ENCODE measurements around the gene TMC3. TPM values are rescaled to one million over a fixed set of nuclear protein-coding genes. Genes with fewer than 3 reads are reported as not detected.

TMC3 gene
- total RNA-seq, 3 donors from 2014 or later (not counting 1 experiment from before 2014, with no cell fraction given): not detected

DNA sequence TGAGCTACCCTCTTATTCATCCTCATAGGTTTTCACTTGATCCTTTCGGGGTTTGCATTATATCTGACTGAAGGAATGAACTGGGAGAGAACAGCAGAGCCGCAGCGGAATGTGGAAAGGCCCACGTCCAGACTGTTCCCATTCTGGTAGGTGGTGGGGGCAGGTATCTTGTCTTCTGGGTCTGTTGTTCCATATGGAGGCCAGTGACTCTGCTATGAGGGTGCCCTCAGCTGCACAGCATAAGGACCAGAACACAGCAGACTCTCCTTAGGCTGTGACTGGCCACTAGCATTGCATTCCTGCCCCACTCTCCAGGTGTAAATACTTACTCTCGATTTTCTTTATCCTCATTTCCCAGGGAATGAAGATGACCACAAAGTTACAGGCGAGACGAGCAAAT, 12.1 kb downstream of the TMC3 start:
- WGBS (ENCODE audit: insufficient coverage): 91% methylated on average over 7 of the region's 7 CpGs
- H3K27me3 ChIP-seq (ENCODE audit: control insufficient read depth, insufficient read depth, low read length): no peaks in the 10 kb centered on the region

DNA sequence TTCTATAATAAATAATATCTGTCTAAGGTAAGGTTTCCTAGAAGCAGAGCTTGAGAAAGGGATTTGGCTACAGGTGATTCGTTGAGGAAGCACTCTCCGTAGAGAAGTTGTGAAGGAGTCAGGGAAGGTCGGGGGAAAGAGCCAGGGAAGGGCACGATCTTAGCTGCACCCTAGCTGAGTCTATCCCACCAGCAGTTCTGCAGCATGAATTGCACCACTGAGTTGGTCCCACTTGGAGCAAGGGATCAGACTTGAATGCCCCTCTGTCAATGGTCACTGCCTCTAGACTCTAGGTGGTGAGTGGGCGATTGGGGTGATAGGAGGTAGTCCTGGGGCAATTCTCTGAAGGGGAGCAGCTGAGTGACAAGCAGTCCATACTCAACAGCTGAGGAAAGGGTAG, 13.5 kb downstream of the TMC3 start:
- no peak overlapping the region for H3K27ac ChIP-seq (ENCODE audit: low read length)
- Mint-ChIP-seq H3K4me3 (no peak overlapping the region), H3K4me1 (no peaks in the 10 kb centered on the region), H3K9me3 (no peaks in the 10 kb centered on the region), H3K36me3 (no peaks in the 10 kb centered on the region), H3K27ac (no peak overlapping the region), H3K27me3 (ENCODE audit: low read depth in 2 of 2) (peaks cover 5 to 14% of the 10 kb centered on the region in 2 donors)
- H3K9me3 ChIP-seq (ENCODE audit: control insufficient read depth, insufficient read depth, low read length): no peaks in the 10 kb centered on the region
- WGBS (ENCODE audit: insufficient coverage): 91% methylated on average over 5 of the region's 5 CpGs
- ATAC-seq: no peak
- H3K4me1 ChIP-seq (ENCODE audit: control insufficient read depth, insufficient read depth, low read length): no peaks in the 10 kb centered on the region
- no peaks in the 10 kb centered on the region for H3K27me3 ChIP-seq (ENCODE audit: control insufficient read depth, insufficient read depth, low read length)
- no peaks in the 10 kb centered on the region for H3K36me3 ChIP-seq (ENCODE audit: control insufficient read depth, insufficient read depth, low read length)
- TF ChIP-seq, protein P1, sequence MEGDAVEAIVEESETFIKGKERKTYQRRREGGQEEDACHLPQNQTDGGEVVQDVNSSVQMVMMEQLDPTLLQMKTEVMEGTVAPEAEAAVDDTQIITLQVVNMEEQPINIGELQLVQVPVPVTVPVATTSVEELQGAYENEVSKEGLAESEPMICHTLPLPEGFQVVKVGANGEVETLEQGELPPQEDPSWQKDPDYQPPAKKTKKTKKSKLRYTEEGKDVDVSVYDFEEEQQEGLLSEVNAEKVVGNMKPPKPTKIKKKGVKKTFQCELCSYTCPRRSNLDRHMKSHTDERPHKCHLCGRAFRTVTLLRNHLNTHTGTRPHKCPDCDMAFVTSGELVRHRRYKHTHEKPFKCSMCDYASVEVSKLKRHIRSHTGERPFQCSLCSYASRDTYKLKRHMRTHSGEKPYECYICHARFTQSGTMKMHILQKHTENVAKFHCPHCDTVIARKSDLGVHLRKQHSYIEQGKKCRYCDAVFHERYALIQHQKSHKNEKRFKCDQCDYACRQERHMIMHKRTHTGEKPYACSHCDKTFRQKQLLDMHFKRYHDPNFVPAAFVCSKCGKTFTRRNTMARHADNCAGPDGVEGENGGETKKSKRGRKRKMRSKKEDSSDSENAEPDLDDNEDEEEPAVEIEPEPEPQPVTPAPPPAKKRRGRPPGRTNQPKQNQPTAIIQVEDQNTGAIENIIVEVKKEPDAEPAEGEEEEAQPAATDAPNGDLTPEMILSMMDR (IDR thresholded peaks at IDR 0.05): no peak
- intact Hi-C loops (cut with micrococcal nuclease): no loop called here
- no peak for DNase-seq
- no peak overlapping the region for H3K4me3 ChIP-seq (ENCODE audit: low read length)

More for the DNA sequence above, 12.1 kb downstream of the TMC3 start:
- Mint-ChIP-seq H3K27ac (no peak overlapping the region), H3K4me3 (no peak overlapping the region), H3K9me3 (no peaks in the 10 kb centered on the region), H3K4me1 (no peaks in the 10 kb centered on the region), H3K36me3 (no peaks in the 10 kb centered on the region), H3K27me3 (ENCODE audit: low read depth in 2 of 2) (peaks cover 5 to 14% of the 10 kb centered on the region in 2 donors)
- no peak for ATAC-seq
- Histone ChIP-seq H3K4me3 (ENCODE audit: low read length) (no peak overlapping the region), H3K27ac (ENCODE audit: low read length) (no peak overlapping the region), H3K4me1 (ENCODE audit: control insufficient read depth, insufficient read depth, low read length) (no peaks in the 10 kb centered on the region), H3K9me3 (ENCODE audit: control insufficient read depth, insufficient read depth, low read length) (no peaks in the 10 kb centered on the region), H3K36me3 (ENCODE audit: control insufficient read depth, insufficient read depth, low read length) (no peaks in the 10 kb centered on the region)
- TF ChIP-seq, protein P1 (IDR thresholded peaks at IDR 0.05): no peak
- DNase-seq: no peak
- intact Hi-C loops (cut with micrococcal nuclease): no loop called here

DNA sequence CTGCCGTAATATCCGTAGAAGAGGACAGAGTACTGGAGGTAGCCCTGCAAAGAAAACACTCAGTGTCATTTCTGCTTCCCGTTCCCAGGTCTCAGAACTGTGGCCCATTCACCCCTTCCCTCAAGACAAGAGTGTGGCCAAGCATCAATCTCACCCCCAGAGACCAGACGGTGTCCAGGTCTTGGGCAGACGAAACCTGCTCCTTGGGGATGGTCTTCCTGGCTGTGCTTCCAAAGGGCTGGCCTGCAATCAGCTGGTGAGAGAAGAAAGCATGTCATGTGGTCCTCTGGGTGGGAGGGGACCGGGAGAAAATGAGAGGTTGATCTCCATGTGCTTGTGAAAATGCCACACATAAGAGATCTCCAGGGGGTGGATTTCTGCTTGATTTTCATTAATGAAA, 15.8 kb downstream of the TMC3 start:
- H3K27me3 Mint-ChIP-seq (ENCODE audit: low read depth in 2 of 2): peaks cover 5 to 14% of the 10 kb centered on the region in 2 donors
- Histone ChIP-seq H3K4me3 (ENCODE audit: low read length) (no peak overlapping the region), H3K36me3 (ENCODE audit: control insufficient read depth, insufficient read depth, low read length) (no peaks in the 10 kb centered on the region), H3K9me3 (ENCODE audit: control insufficient read depth, insufficient read depth, low read length) (no peaks in the 10 kb centered on the region), H3K27ac (ENCODE audit: low read length) (no peak overlapping the region), H3K4me1 (ENCODE audit: control insufficient read depth, insufficient read depth, low read length) (no peaks in the 10 kb centered on the region), H3K27me3 (ENCODE audit: control insufficient read depth, insufficient read depth, low read length) (no peaks in the 10 kb centered on the region)
- H3K9me3 Mint-ChIP-seq: no peaks in the 10 kb centered on the region
- WGBS (ENCODE audit: insufficient coverage): 87% methylated on average over 6 of the region's 6 CpGs
- H3K36me3 Mint-ChIP-seq: no peaks in the 10 kb centered on the region
- no peak for DNase-seq
- intact Hi-C loops (cut with micrococcal nuclease): no loop called here
- no peak for ATAC-seq
- no peak overlapping the region for H3K27ac Mint-ChIP-seq
- H3K4me1 Mint-ChIP-seq: no peaks in the 10 kb centered on the region
- no peak overlapping the region for H3K4me3 Mint-ChIP-seq
- TF ChIP-seq, protein P1 (IDR thresholded peaks at IDR 0.05): no peak

DNA sequence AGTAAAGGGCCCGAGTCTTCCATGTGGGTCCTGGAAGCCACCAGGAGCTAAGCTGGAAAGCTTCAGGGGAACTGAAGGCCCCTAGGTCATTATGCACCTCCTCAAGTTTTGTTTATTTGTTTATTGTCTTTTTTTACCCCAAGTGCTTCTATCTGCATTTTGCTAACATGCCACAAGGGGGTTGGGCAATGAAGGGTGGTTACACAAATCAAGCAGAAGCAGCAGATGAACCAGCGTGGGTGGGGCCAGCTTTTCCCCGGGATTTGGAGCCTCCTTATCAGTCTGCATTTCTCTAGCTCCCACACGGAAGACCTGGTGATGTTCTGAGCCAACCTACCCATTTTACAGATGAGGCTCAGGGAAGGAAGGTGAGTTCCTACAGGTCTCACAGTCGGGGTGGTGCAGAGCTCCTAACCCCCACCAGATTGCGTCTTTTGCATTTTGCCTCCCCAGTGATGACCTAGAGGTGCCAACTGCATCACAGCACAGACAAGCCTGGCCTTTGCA, 16.8 kb downstream of the TMC3 start:
- TF ChIP-seq, protein P1 (IDR thresholded peaks at IDR 0.05): no peak
- 81% methylated on average over 6 of the region's 6 CpGs for WGBS (ENCODE audit: insufficient coverage)
- no peaks in the 10 kb centered on the region for H3K4me1 ChIP-seq (ENCODE audit: control insufficient read depth, insufficient read depth, low read length)
- DNase-seq (no peak), ATAC-seq (no peak)
- Mint-ChIP-seq H3K36me3 (no peaks in the 10 kb centered on the region), H3K4me1 (no peaks in the 10 kb centered on the region), H3K4me3 (no peak overlapping the region), H3K9me3 (no peaks in the 10 kb centered on the region), H3K27ac (no peak overlapping the region), H3K27me3 (ENCODE audit: low read depth in 2 of 2) (peaks cover 5 to 14% of the 10 kb centered on the region in 2 donors)
- H3K4me3 ChIP-seq (ENCODE audit: low read length): no peak overlapping the region
- no peaks in the 10 kb centered on the region for H3K36me3 ChIP-seq (ENCODE audit: control insufficient read depth, insufficient read depth, low read length)
- intact Hi-C loops (cut with micrococcal nuclease): no loop called here
- H3K9me3 ChIP-seq (ENCODE audit: control insufficient read depth, insufficient read depth, low read length): no peaks in the 10 kb centered on the region
- no peak overlapping the region for H3K27ac ChIP-seq (ENCODE audit: low read length)
- no peaks in the 10 kb centered on the region for H3K27me3 ChIP-seq (ENCODE audit: control insufficient read depth, insufficient read depth, low read length)
